Esophagus squamous epithelium (tissue), 5 donors: ENCODE measurements around the gene USP49. TPM values are rescaled to one million over a fixed set of nuclear protein-coding genes. Genes with fewer than 3 reads are reported as not detected.
"Not testable (repeated sequence)": the region's sequence is repeated elsewhere in the genome, so short reads cannot be mapped to it uniquely, and the experiment has no call there.

Source experiments
- DNase-seq: peaks from one replicate; lab custom pipeline; 2025; lab: John Stamatoyannopoulos, UW
- H3K27ac ChIP-seq, 4 donors: fragments of 200-600 bp; sonication (generic); one replicate each; pipeline ENCODE4 v1.5.1; 2016 to 2019; ENCODE audit warnings: mild to moderate bottlenecking in 1 of 4
- H3K27me3 ChIP-seq, 4 donors: fragments of 200-600 bp; sonication (generic); 1 replicate in 3 of 4; 2 replicates in 1 of 4; pipeline versions ENCODE4 v1.5.1 to v1.6.0; 2017 to 2021; ENCODE audit warnings: antibody characterized with exemption in 1 of 4
- H3K36me3 ChIP-seq, 3 donors: fragments of 200-600 bp; sonication (generic); one replicate each; pipeline ENCODE4 v1.5.1; 2016 to 2019
- H3K4me1 ChIP-seq, 3 donors: fragments of 200-600 bp; sonication (generic); one replicate each; pipeline ENCODE4 v1.5.1; 2017 to 2019
- H3K4me3 ChIP-seq, 4 donors: fragments of 200-600 bp; sonication (generic); 1 replicate in 3 of 4; 2 replicates in 1 of 4; pipeline ENCODE4 v1.5.1; 2016 to 2019; ENCODE audit warnings: mild to moderate bottlenecking in 2 of 4, moderate library complexity in 1 of 4
- H3K9me3 ChIP-seq, 3 donors: fragments of 200-600 bp; sonication (generic); one replicate each; pipeline ENCODE4 v1.5.1; 2016 to 2019
- POLR2A ChIP-seq, 4 donors: fragments of 450-650 bp; IDR thresholded peaks; one replicate each; pipeline ENCODE4 v1.6.1; 2017; ENCODE audit warnings: antibody characterized with exemption in 4 of 4, mild to moderate bottlenecking in 4 of 4, moderate library complexity in 3 of 4
- WGBS, 2 donors: methylation state at CpG; one replicate each; pipeline ENCODE4 v1.1.5; 2018; 5-methylcytosine and 5-hydroxymethylcytosine counted together
- intact Hi-C: fragments of 100-400 bp; cut with DNase I; formaldehyde crosslinking; loops from one replicate; pipeline ENCODE4 v1.15.0; 2022
- total RNA-seq, 4 donors: library from RNA; depleted of rRNA; stranded (reverse); fragments of >200 nt; gene quantifications; one replicate each; pipeline ENCODE4 v1.1.0, GENCODE V29; 2016
- TF ChIP-seq, protein P1 (sequence below), 6 experiments: fragments of 450-650 bp in 4 of 6; fragments of 200-600 bp in 2 of 6; sonication (generic) in 2 of 6; IDR thresholded peaks; one replicate each; pipeline ENCODE4 v1.5.1; 2016 to 2019; ENCODE audit warnings: antibody characterized with exemption in 6 of 6, mild to moderate bottlenecking in 4 of 6, moderate library complexity in 4 of 6
- donor health status: DM: yes; HTN: yes; CAD: no.

USP49 gene
- total RNA-seq, 4 donors from 2014 or later = 1.4 to 2.7 (median 1.8) TPM

GRCh38 chr6:41815587-41815986 lies 79.6 kb downstream of the USP49 start:
- no peak overlapping the region for H3K4me3 ChIP-seq
- WGBS, 2 donors = 80 to 89% methylated on average over 1 of the region's 1 CpG
- TF ChIP-seq POLR2A (IDR thresholded peaks at IDR 0.05) = no peak
- TF ChIP-seq, protein P1, sequence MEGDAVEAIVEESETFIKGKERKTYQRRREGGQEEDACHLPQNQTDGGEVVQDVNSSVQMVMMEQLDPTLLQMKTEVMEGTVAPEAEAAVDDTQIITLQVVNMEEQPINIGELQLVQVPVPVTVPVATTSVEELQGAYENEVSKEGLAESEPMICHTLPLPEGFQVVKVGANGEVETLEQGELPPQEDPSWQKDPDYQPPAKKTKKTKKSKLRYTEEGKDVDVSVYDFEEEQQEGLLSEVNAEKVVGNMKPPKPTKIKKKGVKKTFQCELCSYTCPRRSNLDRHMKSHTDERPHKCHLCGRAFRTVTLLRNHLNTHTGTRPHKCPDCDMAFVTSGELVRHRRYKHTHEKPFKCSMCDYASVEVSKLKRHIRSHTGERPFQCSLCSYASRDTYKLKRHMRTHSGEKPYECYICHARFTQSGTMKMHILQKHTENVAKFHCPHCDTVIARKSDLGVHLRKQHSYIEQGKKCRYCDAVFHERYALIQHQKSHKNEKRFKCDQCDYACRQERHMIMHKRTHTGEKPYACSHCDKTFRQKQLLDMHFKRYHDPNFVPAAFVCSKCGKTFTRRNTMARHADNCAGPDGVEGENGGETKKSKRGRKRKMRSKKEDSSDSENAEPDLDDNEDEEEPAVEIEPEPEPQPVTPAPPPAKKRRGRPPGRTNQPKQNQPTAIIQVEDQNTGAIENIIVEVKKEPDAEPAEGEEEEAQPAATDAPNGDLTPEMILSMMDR (IDR thresholded peaks at IDR 0.05) = no peak
- H3K27me3 ChIP-seq = no peaks in the 10 kb centered on the region
- no peak overlapping the region for H3K27ac ChIP-seq
- no peaks in the 10 kb centered on the region for H3K4me1 ChIP-seq
- H3K36me3 ChIP-seq = no peaks in the 10 kb centered on the region
- no peaks in the 10 kb centered on the region for H3K9me3 ChIP-seq
- no peak for DNase-seq
- intact Hi-C loops = no loop called here

DNA sequence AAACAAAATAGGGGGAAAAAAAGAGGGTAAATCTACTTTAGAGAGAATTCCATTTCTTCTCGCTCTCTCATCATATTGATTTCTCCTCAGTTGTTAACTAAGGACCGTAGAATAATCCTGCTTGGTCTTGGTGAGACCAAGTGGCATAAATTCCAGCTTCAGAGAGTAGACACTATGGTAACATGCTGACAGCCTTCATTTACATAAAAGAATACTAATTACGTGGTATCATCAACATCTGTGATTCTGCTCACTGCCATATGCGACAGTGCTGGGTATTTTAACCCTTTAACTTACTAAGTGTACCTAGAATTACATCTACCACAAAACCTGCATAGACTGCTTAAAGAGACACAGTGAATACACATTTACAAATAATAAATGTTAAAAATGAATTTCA lies 80.5 kb downstream of the USP49 start:
- no peaks in the 10 kb centered on the region for H3K27me3 ChIP-seq
- DNase-seq = no peak
- no peaks in the 10 kb centered on the region for H3K9me3 ChIP-seq
- intact Hi-C loops = no loop called here
- 66 to 78% methylated on average over 4 of the region's 4 CpGs for WGBS, 2 donors
- H3K27ac ChIP-seq = no peak overlapping the region
- no peak overlapping the region for H3K4me3 ChIP-seq
- H3K36me3 ChIP-seq = no peaks in the 10 kb centered on the region
- TF ChIP-seq, protein P1 (IDR thresholded peaks at IDR 0.05) = no peak
- TF ChIP-seq POLR2A (IDR thresholded peaks at IDR 0.05) = no peak
- H3K4me1 ChIP-seq = no peaks in the 10 kb centered on the region

- no peak for TF ChIP-seq POLR2A (IDR thresholded peaks at IDR 0.05)
- TF ChIP-seq, protein P1 (IDR thresholded peaks at IDR 0.05) = no peak
- Histone ChIP-seq H3K9me3 (no peaks in the 10 kb centered on the region), H3K36me3 (no peaks in the 10 kb centered on the region), H3K27ac (no peak overlapping the region), H3K4me1 (no peaks in the 10 kb centered on the region), H3K4me3 (no peak overlapping the region), H3K27me3 (no peaks in the 10 kb centered on the region)
- intact Hi-C loops = no loop called here
- no peak for DNase-seq
- 76 to 86% methylated on average over 2 of the region's 2 CpGs for WGBS, 2 donors
These were observed 81.2 kb downstream of the USP49 start for GRCh38 chr6:41813956-41814355.

DNA sequence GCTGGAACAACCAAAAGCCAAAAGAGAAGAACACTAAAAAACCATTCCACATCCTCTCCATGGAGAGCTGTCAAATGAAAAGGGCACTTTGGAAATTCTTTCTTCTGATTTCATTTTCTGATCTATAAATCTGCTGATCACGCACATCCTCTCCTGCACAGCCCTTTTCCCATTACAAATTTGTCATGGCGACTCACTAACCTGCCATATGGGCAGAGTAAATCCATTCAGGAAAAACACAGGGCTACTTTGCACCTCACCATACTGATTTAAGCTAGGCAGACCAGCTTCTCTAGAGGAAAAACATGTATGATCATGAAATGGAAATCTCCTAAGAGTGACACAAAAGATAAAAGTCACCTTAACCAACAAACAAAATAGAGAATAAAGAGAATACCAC lies 81.7 kb downstream of the USP49 start:
- TF ChIP-seq, protein P1 (IDR thresholded peaks at IDR 0.05) = no peak
- no peak for TF ChIP-seq POLR2A (IDR thresholded peaks at IDR 0.05)

GRCh38 chr6:41811946-41812345 lies 83.2 kb downstream of the USP49 start:
- H3K36me3 ChIP-seq, H3K4me3 ChIP-seq, intact Hi-C loops, H3K27me3 ChIP-seq, H3K4me1 ChIP-seq, H3K9me3 ChIP-seq, H3K27ac ChIP-seq, DNase-seq: not testable (repeated sequence)
- WGBS, 2 donors = 92 to 94% methylated on average over 12 to 13 of the region's 13 CpGs

More for the DNA sequence above, 81.7 kb downstream of the USP49 start:
- H3K9me3 ChIP-seq = no peaks in the 10 kb centered on the region
- no peaks in the 10 kb centered on the region for H3K4me1 ChIP-seq
- 65 to 71% methylated on average over 2 of the region's 2 CpGs for WGBS, 2 donors
- H3K4me3 ChIP-seq = no peak overlapping the region
- H3K27me3 ChIP-seq = no peaks in the 10 kb centered on the region
- H3K36me3 ChIP-seq = no peaks in the 10 kb centered on the region
- intact Hi-C loops = no loop called here
- DNase-seq = no peak
- no peak overlapping the region for H3K27ac ChIP-seq

DNA sequence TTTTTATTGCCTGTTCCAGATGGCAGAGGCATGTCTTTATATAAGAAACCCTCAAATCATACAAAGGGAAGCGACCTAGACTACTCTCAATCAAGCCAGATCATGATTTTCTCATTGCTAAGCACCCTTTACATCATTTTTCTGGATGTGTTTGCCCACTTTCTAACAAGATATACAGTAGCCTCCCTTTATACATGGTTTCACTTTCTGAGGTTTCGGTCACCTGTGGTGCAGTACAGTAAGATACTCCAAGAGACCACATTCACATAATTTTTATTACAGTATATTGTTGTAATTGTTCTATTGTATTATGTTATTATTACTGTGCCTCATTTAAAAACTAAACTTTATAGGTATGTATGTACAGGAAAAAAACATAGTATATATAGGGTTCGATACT lies 84.1 kb downstream of the USP49 start:
- no peak overlapping the region for H3K4me3 ChIP-seq
- WGBS, 2 donors = 89 to 91% methylated on average over 3 of the region's 3 CpGs
- TF ChIP-seq, protein P1 (IDR thresholded peaks at IDR 0.05) = no peak
- TF ChIP-seq POLR2A (IDR thresholded peaks at IDR 0.05) = no peak
- no peaks in the 10 kb centered on the region for H3K4me1 ChIP-seq
- H3K27me3 ChIP-seq = no peaks in the 10 kb centered on the region
- intact Hi-C loops = no loop called here
- H3K27ac ChIP-seq = no peak overlapping the region
- DNase-seq = no peak
- no peaks in the 10 kb centered on the region for H3K9me3 ChIP-seq
- H3K36me3 ChIP-seq = peaks cover 4 to 6% (median 5%) of the 10 kb centered on the region in 3 donors
